Measurements from ENCODE around the gene SUN5. TPM values are rescaled to one million over a fixed set of nuclear protein-coding genes. Genes with fewer than 3 reads are reported as not detected.

The SUN5 gene
- total and polyA plus RNA-seq, 2 donors (not counting 1 experiment from before 2014, with no cell fraction given): not detected

DNA sequence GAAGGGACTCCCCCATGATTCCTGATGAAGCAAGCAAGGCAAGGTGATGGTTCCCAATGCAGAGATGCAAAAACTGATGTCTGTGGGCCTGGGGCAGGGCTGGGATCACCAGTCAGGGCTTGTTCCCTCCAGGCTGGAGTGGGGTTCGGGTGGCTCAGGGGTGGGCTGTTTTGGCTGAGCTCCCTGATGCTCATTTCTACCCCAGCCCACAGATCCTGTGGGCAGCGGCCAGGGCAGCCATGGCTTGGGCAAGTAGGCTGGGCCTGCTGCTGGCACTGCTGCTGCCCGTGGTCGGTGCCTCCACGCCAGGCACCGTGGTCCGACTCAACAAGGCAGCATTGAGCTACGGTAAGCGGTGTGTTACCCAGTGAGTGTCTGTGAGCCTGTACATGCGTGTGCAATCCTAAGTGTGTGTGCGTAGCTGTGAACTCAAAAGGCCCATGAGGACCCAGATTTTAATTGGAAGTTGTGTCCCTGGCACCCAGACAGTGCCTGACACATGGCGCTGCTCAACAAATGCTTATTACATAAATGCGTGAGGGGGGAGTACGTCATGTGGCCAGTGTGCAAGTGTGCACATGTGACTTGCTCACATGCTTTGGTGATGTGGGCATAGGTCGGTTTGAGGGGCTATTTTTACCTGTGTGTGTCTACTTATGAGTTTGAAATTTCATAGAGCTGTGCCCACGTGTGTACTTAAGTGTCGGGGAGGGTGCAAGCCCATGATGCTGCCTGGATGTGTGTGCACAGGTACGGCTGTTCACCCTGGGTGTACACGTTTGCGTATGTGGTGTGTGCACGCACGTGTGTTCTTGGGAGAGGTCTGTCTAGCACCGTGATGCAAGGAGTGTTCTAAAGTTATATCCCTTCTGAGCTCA is 4.3 kb upstream of the SUN5 start:
- Histone ChIP-seq H3K9me3 (ENCODE audit: control extremely low read depth in 1 of 3, control insufficient read depth in 2 of 3, insufficient read depth in 1 of 3, low read length in 2 of 3) (peaks cover 0 to 13% (median 7%) of the 10 kb centered on the region in 3 donors), H3K4me2 (replicated peaks; ENCODE audit: low read depth, low read length, poor library complexity, severe bottlenecking) (no peak overlapping the region), H3K27ac (ENCODE audit: low read length in 2 of 2) (no peak overlapping the region), H2AFZ (ENCODE audit: insufficient read depth, low read depth, low read length, poor library complexity, severe bottlenecking) (no peak overlapping the region), H4K20me1 (ENCODE audit: control insufficient read depth, insufficient read depth, low read length, poor library complexity, severe bottlenecking) (no peaks in the 10 kb centered on the region), H3K36me3 (replicated peaks in 1 of 2; ENCODE audit: control extremely low read depth in 1 of 2, control insufficient read depth in 1 of 2, extremely low read depth in 1 of 2, insufficient read depth in 2 of 2, low read length in 1 of 2) (no peaks in the 10 kb centered on the region), H3K9ac (ENCODE audit: low read length) (no peak overlapping the region), H3K4me3 (ENCODE audit: control extremely low read depth in 1 of 5, extremely low read depth in 1 of 5, insufficient read depth in 1 of 5, low read depth in 2 of 5, low read length in 4 of 5) (no peak overlapping the region), H3K79me2 (ENCODE audit: control insufficient read depth, insufficient read depth, low read length) (no peaks in the 10 kb centered on the region), H3K4me1 (ENCODE audit: control insufficient read depth in 2 of 2, insufficient read depth in 2 of 2, low read length in 2 of 2) (no peaks in the 10 kb centered on the region), H3K27me3 (replicated peaks in 1 of 4; ENCODE audit: control extremely low read depth in 1 of 4, control insufficient read depth in 3 of 4, insufficient read depth in 4 of 4, low read length in 3 of 4) (no peaks in the 10 kb centered on the region)
- POLR2A ChIA-PET: no interaction called here
- DNase-seq (no peak), ATAC-seq (ENCODE audit: low read depth) (no peak)
- peaks cover 4% of the 10 kb centered on the region for H3K9me3 Mint-ChIP-seq (ENCODE audit: insufficient read depth)
- no peak overlapping the region for H3K4me3 Mint-ChIP-seq
- H3K27ac Mint-ChIP-seq: no peak overlapping the region
- WGBS (ENCODE audit: insufficient coverage): 92% methylated on average over 22 of the region's 23 CpGs
- TF ChIP-seq EZH2 (IDR thresholded peaks at IDR 0.05; ENCODE audit: borderline replicate concordance, insufficient read depth, low read depth, low read length, poor library complexity, severe bottlenecking) (no peak), CTCF (IDR thresholded peaks at IDR 0.05) (no peak)
- intact Hi-C loops (cut with micrococcal nuclease): no loop called here
- H3K27me3 Mint-ChIP-seq: no peaks in the 10 kb centered on the region
- CTCF ChIA-PET: no interaction called here
- H3K4me1 Mint-ChIP-seq: peaks cover 2% of the 10 kb centered on the region

All from B cell (primary cell).